HPDE6-E6E7 (cell line): ENCODE data around the gene PRKCG.

ENCODE experiments used
- DNase-seq: peaks from one replicate; pipeline ENCODE4 v3.0.0; 2011; ENCODE audit warnings: missing footprints; ENCODE audit errors: extremely low spot score

The PRKCG gene

GRCh38 chr19:53898636-53899341 lies 16.8 kb downstream of the PRKCG start:
- DNase-seq = no peak

DNA sequence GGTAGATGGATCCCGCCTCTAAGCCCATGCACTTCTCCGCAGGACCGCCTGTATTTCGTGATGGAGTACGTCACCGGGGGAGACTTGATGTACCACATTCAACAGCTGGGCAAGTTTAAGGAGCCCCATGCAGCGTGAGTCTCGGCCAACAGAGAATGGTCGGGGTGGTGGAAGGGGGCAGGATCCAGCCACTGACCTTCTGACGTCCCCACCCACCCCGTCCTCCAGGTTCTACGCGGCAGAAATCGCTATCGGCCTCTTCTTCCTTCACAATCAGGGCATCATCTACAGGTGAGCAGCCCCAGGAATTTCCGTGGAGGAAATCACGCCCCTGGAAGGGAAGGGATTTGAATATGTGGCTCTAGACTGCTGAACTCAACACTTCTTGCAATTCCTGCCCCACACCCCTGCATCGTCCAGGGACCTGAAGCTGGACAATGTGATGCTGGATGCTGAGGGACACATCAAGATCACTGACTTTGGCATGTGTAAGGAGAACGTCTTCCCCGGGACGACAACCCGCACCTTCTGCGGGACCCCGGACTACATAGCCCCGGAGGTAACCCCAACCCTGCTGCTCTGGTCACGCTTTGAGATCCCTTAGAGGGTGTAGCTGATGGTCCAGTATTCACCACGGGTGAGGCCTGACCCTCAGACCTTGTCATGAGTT lies 18.3 kb downstream of the PRKCG start:
- no peak for DNase-seq

DNA sequence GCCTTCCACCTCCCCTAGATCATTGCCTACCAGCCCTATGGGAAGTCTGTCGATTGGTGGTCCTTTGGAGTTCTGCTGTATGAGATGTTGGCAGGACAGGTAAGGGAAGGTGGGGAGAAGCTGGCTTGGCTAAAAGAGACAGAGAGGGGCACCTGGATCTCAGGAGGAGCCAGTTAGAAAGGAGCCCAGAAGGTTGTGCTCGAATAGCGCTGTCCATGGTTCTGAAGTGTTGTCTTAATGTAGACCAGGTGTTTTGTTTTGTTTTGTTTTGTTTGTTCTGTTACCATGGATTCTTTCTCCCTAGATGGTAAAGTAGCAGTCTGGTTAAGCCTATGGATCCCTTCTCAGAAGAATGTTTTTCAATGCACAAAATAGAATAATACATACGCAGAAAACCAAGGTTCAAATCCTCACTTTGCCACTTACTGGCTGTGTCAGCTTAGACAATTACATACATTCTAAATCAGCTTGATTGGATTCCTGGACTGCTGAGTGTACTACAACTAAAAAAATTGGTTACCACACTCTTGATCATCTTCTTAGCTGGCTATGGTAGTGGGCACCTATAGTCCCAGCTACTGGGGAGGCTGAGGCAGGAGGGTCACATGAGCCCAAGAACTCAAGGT lies 21.2 kb downstream of the PRKCG start:
- peak; percentile 38 for DNase-seq

DNA sequence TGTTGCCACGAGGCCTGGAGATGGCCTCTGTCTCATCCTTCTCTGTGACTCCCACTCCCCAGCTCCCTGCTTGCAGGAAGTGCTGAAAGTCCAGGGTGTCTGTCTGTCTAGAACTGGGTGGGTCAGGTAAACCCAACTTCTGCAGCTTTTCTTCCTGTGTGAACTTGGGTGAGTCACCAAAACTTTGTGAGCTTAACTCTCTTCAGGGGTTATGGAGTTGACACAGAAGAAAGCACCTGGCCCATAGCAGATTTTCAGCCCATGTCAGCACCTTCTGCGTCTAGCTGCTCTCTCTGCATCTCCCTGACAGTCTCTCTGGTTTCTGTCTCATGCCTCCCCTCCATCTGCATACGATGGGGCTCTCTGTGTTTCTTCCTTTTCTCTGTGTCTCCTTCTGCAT lies 22.9 kb downstream of the PRKCG start:
- no peak for DNase-seq

GRCh38 chr19:53905787-53906186 lies 23.8 kb downstream of the PRKCG start:
- no peak for DNase-seq

DNA sequence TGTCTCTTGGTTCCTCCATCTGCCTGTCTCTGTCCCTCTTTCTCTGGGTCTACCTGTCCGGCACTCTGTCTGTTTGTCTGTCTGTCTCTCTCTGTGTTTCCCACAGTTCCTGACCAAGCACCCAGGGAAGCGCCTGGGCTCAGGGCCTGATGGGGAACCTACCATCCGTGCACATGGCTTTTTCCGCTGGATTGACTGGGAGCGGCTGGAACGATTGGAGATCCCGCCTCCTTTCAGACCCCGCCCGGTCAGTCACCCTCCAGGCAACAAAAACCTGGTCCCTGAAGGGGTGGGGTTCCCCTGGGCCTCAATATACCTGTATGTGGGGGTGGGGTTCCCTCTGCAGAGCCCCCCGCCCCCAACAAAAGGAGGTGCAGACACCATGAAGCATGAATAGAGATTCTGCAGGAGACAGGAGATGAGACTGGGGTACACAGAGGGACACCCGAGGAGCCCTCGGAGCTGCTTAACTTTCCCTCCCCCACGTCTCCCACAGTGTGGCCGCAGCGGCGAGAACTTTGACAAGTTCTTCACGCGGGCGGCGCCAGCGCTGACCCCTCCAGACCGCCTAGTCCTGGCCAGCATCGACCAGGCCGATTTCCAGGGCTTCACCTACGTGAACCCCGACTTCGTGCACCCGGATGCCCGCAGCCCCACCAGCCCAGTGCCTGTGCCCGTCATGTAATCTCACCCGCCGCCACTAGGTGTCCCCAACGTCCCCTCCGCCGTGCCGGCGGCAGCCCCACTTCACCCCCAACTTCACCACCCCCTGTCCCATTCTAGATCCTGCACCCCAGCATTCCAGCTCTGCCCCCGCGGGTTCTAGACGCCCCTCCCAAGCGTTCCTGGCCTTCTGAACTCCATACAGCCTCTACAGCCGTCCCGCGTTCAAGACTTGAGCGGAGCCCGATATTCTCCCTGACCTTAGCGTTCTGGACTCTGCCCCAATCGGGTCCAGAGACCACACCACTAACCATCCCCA lies 24.5 kb downstream of the PRKCG start:
- peak; percentile 59 for DNase-seq

DNA sequence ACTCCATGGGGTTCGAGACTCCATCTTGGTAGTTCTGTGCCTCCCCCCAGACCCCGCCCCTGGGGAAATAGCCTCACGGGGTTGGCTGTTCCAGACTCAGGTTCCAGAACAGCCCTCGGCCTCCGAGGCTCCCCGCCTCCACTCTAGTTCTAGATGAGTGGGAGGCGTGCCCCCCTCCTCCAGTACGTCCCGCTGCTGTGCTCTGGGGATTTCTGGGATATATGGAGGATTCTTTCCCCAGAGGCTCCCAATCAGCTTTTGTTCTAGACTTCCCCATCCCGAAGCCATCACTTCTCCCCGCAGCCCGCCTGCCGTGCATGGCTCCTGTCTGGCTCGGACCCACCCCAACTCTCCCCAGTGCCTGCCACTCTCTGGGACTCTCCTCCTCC lies 25.2 kb downstream of the PRKCG start:
- no peak for DNase-seq

- no peak for DNase-seq
These were observed 25.7 kb downstream of the PRKCG start for GRCh38 chr19:53907690-53908089.

DNA sequence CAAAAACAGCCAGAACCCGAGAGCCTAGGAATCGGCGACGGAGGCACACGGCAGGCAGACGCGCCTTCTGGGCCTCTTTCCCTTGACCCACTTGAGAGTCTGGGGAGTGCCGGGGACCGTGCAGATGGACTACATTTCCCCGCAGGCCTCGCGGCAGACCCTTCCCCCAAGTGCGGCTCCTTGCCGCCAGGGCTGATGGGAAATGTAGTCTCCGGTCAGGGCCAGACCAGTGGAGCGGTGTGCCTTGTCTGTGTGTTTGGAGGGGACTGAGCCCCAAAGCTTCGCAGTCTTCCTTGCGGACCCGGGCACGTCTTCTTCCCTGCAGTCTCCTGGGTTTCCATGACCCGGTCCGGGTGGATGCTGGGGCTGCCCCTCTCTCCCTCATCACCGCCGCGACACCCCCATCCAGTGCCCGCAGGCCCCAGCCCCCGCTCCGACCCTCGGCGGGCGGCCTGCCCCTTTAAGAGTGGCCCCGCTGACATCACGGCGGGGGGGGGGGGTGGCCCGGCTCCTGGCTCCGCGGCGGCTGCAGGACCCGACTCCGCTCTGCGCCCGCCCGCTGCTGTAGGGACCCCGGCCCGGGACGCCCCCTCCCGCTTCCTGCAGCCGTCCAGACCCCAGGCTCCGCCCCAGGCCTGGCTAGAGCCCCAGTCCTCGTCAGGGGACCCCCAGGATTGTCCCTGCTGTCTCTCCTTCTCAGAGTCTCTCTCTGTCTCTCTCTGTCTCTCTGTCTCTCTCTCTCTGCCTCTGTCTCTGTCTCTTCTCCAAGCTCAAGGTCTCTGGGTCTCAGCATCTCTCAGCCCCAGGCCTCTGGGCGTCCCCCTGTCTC lies 26.3 kb downstream of the PRKCG start:
- peak; percentile 42 for DNase-seq

DNA sequence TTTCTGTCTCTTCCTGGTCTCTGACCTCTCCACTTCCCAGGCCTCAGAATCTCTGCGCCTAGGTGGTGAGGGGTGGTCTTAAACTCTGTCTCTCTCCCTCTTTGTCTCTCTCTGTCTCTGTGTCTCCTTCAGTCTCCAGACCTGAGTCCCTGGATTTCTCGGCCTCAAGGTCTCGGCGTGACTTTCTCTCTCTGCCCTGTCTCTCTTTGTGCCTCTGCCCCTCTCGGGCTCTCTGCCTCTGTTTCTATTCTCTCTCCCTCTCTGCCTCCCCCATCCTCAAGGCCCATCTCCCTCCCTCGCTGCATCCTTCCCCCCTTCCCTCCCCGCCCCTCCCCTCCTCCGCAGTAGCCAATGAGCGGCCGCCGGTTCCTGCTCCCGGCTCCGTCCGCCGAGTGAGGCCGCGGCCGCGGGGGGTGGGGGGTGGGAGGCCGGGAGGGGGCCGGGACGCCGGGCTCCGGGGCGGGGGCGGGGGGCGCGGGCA lies 27.0 kb downstream of the PRKCG start, which contains the start of gene CACNG7:
TSS of gene CACNG7 (plus strand) at position 344 of the 481 bp plus-strand sequence. CDS start 3,554 bp downstream, outside the sequence.
- no peak for DNase-seq

GRCh38 chr19:53909471-53910169 lies 27.6 kb downstream of the PRKCG start:
- DNase-seq = no peak

DNA sequence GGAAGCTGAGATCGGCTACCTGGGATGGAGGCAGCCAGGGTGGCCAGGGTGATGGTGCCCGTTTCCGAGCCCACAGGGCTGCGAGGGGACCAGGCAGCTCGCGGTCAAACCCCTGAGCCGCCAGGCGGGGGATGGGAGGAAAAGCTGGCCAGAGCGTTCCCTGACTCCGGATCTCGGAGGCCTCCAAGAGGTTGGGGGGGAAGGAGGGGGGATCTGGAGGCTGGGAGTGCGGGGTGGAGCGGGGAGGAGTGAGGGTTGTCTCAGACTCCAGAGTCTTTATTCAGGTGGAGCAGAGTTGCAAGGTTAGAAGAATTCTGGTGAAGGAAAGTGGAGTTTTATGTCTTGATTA lies 28.1 kb downstream of the PRKCG start:
- no peak for DNase-seq

DNA sequence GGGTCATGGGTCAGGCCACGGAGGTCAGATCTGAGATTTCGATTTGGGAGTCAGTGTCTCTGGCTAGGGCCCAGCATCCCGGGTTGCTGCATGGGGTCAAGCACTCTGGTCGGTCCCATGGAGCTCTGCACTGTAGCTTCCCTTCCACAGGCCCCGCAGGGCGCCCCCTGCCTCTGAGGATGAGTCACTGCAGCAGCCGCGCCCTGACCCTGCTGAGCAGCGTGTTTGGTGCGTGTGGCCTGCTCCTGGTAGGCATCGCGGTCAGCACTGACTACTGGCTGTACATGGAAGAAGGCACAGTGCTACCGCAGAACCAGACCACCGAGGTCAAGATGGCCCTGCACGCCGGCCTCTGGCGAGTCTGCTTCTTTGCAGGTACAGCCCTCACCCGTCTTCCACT lies 30.7 kb downstream of the PRKCG start:
- no peak for DNase-seq

- no peak for DNase-seq
These were observed 33.0 kb downstream of the PRKCG start for GRCh38 chr19:53915000-53915399.

GRCh38 chr19:53916004-53916403 lies 34.0 kb downstream of the PRKCG start:
- no peak for DNase-seq

- no peak for DNase-seq
These were observed 35.4 kb downstream of the PRKCG start for GRCh38 chr19:53917356-53917755.

DNA sequence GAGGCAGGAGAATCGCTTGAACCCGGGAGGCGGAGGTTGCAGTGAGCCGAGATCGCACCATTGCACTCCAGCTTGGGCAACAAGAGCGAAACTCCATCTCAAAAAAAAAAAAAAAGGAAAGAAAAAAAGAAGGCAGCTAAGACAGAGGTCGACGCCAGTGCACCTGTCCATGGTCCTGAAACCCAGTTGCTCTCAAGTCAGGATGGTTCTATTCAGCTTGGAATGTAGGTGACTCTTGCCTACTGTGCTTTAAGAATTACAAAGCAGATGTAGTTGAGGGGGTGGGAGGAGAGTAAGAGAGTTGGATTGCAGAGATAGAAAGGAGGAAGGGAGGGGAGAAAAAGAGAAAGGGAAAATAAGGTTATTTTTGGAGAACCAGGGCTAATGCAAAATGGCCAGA lies 45.7 kb downstream of the PRKCG start:
- no peak for DNase-seq

DNA sequence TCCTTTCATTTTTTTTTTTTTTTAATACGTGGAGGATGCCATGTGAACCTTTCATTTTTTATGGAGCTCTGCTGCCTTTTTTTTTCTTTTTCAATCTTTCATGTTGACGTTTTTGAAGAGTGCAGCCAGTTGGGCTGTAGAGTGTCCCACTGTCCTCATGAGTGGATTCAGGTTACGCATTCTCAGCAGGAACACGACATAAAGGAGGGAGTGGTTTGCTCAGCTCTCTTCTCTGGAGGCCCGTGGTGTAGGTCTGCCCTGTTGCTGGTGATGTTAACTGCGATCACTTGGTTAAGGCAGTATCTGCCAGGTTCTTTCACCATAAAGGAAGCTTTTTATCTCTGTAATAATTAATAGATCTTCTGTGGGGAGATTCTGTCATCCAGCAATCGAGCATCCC lies 54.0 kb downstream of the PRKCG start:
- DNase-seq = no peak

GRCh38 chr19:53942001-53942786 lies 60.2 kb downstream of the PRKCG start:
- DNase-seq = no peak
